Myometrial cell (primary cell): ENCODE results near the gene BMI1. TPM values are rescaled to one million over a fixed set of nuclear protein-coding genes. Genes with fewer than 3 reads are reported as not detected.

Source experiments
- total RNA-seq: library from RNA; depleted of rRNA; stranded (reverse); fragments of >200 nt; gene quantifications from 2 replicates; pipeline ENCODE4 v1.2.3, GENCODE V29; 2015

Gene BMI1
- total RNA-seq, result 30.0 and 30.1 TPM in 2 replicates

GRCh38 chr10:22320591-22321155 is at the start of gene BMI1:
Gene BMI1, plus strand, starts transcription at chr10:22321099. Its CDS starts 5,351 bp downstream, at chr10:22326450.

GRCh38 chr10:22316286-22317075 is 4.4 kb upstream of the BMI1 start, which contains the start of gene COMMD3:
Gene COMMD3, plus strand, starts transcription at chr10:22316388. Its CDS starts 30 bp downstream, at chr10:22316418.

GRCh38 chr10:22345301-22346095 is 24.6 kb downstream of the BMI1 start, which contains the start of gene SPAG6:
Gene SPAG6, plus strand, starts transcription at chr10:22345496. Its CDS starts 116 bp downstream, at chr10:22345612.

Other genes with a start within 250 kb of the BMI1 start
- gene EBLN1, start 103.1 kb upstream of the BMI1 start, total RNA-seq, result not detected in 2 replicates
- gene COMMD3, start 4.7 kb upstream of the BMI1 start, total RNA-seq, result 36.7 and 38.3 TPM in 2 replicates
- gene SPAG6, start 24.4 kb downstream of the BMI1 start, total RNA-seq, result not detected in 2 replicates